ENCODE data around the gene FNDC5. TPM values are rescaled to one million over a fixed set of nuclear protein-coding genes. Genes with fewer than 3 reads are reported as not detected.
"Not testable (repeated sequence)": the region's sequence is repeated elsewhere in the genome, so short reads cannot be mapped to it uniquely, and the experiment has no call there.

FNDC5 gene
- total and polyA plus RNA-seq, 2 of the 13 experiments (the other 11 are each of a cell fraction or from before 2014, with no cell fraction given) = 1.4 to 3.1 TPM

DNA sequence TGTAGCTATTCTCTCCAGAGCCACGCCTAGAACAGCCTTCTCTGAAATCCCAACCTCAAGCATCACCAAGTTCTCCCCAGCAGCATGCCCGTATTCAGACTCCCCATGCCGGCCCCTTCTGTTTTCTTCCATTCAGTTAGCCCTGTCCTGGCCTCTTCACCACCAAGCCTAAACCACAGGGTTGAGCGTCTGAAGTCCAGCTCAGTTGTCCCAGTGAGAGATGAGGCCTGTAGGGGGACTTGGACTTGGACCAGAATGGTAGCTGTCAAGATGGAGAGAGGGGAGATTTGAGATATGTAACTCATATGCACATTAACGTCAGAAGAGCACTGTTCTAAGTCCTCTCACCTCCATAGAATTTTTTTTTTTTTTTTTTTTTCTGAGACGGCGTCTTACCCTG is 35.9 kb upstream of the FNDC5 start (continued):
- TF ChIP-seq NFE2 (CRISPR knock-in tag; IDR thresholded peaks at IDR 0.05) = no peak

GRCh38 chr1:32905588-32905987 is 34.9 kb upstream of the FNDC5 start:
- intact Hi-C loops (cut with micrococcal nuclease; ENCODE audit: unreplicated experiment); H3K9ac ChIP-seq (ENCODE audit: insufficient read depth, low read depth, low read length); H2AFZ ChIP-seq (ENCODE audit: low read length); POLR2A ChIA-PET; DNase-seq (ENCODE audit: low spot score); H3K4me3 ChIP-seq (replicated peaks in 1 of 3; ENCODE audit: insufficient read depth in 1 of 3, low read depth in 2 of 3, low read length in 3 of 3); CTCF ChIA-PET (ENCODE audit: low intra/inter-chr PET ratio, low total read pairs); H3K27ac ChIP-seq (ENCODE audit: extremely low read length, insufficient read depth, low read length); H3K9me3 ChIP-seq (ENCODE audit: low read length); ATAC-seq; BruUV-seq (replicated peaks); in situ Hi-C loops (cut with HindIII; ENCODE audit: extremely low pct_ligation_motif_present, low pct_unique_long_range_greater_than_20kb); H3K4me1 ChIP-seq (ENCODE audit: insufficient read depth, low read length); FAIRE-seq; H3K36me3 ChIP-seq (replicated peaks in 1 of 2; ENCODE audit: control insufficient read depth in 1 of 2, insufficient read depth in 2 of 2, low read length in 2 of 2); H3K4me2 ChIP-seq (ENCODE audit: low read depth, low read length); H3K79me2 ChIP-seq (ENCODE audit: insufficient read depth, low read length); H4K20me1 ChIP-seq (ENCODE audit: insufficient read depth, low read length): not testable (repeated sequence)
- H3K27me3 ChIP-seq (ENCODE audit: control insufficient read depth in 1 of 2, insufficient read depth in 2 of 2, low read length in 2 of 2) = peaks cover 2 to 23% of the 10 kb centered on the region in 2 experiments
- 39% methylated on average over 9 of the region's 10 CpGs for WGBS (ENCODE audit: low lambda C conversion rate)

- CTCF ChIA-PET (ENCODE audit: low intra/inter-chr PET ratio, low total read pairs) = no interaction called here
Measured at GRCh38 chr1:32904797-32905196, 34.1 kb upstream of the FNDC5 start.

More at GRCh38 chr1:32904797-32905196, 34.1 kb upstream of the FNDC5 start:
- no peak for TF ChIP-seq ZNF556 (CRISPR knock-in tag; IDR thresholded peaks at IDR 0.05; ENCODE audit: borderline replicate concordance)
- TF ChIP-seq, protein P1, sequence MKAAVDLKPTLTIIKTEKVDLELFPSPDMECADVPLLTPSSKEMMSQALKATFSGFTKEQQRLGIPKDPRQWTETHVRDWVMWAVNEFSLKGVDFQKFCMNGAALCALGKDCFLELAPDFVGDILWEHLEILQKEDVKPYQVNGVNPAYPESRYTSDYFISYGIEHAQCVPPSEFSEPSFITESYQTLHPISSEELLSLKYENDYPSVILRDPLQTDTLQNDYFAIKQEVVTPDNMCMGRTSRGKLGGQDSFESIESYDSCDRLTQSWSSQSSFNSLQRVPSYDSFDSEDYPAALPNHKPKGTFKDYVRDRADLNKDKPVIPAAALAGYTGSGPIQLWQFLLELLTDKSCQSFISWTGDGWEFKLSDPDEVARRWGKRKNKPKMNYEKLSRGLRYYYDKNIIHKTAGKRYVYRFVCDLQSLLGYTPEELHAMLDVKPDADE (CRISPR knock-in tag; IDR thresholded peaks at IDR 0.05) = no peak
- no peak for TF ChIP-seq NRL (CRISPR knock-in tag; IDR thresholded peaks at IDR 0.05; ENCODE audit: borderline replicate concordance)
- no peak for FAIRE-seq
- no peak overlapping the region for H3K27ac ChIP-seq (ENCODE audit: extremely low read length, insufficient read depth, low read length)
- ATAC-seq = no peak
- H3K4me2 ChIP-seq (ENCODE audit: low read depth, low read length) = no peak overlapping the region
- intact Hi-C loops (cut with micrococcal nuclease; ENCODE audit: unreplicated experiment) (no loop called here), in situ Hi-C loops (cut with HindIII; ENCODE audit: extremely low pct_ligation_motif_present, low pct_unique_long_range_greater_than_20kb) (no loop called here)
- 0 out of 2 replicates have a peak, but pooled peaks cover 7% of the 10 kb centered on the region for H3K4me1 ChIP-seq (ENCODE audit: insufficient read depth, low read length)
- H3K9me3 ChIP-seq (ENCODE audit: low read length) = no peaks in the 10 kb centered on the region
- no peaks in the 10 kb centered on the region for H3K36me3 ChIP-seq (replicated peaks in 1 of 2; ENCODE audit: control insufficient read depth in 1 of 2, insufficient read depth in 2 of 2, low read length in 2 of 2)
- H2AFZ ChIP-seq (ENCODE audit: low read length) = no peak overlapping the region
- WGBS (ENCODE audit: low lambda C conversion rate) = 13% methylated on average over 2 of the region's 2 CpGs
- BruUV-seq (replicated peaks) = no TSS peak
- H4K20me1 ChIP-seq (ENCODE audit: insufficient read depth, low read length) = no peaks in the 10 kb centered on the region
- DNase-seq (ENCODE audit: low spot score) = no peak
- POLR2A ChIA-PET = no interaction called here
- peaks cover 4 to 28% of the 10 kb centered on the region in 2 experiments for H3K27me3 ChIP-seq (ENCODE audit: control insufficient read depth in 1 of 2, insufficient read depth in 2 of 2, low read length in 2 of 2)
- H3K79me2 ChIP-seq (ENCODE audit: insufficient read depth, low read length) = no peaks in the 10 kb centered on the region
- H3K4me3 ChIP-seq (replicated peaks in 1 of 3; ENCODE audit: insufficient read depth in 1 of 3, low read depth in 2 of 3, low read length in 3 of 3) = no peak overlapping the region
- no peak overlapping the region for H3K9ac ChIP-seq (ENCODE audit: insufficient read depth, low read depth, low read length)
